SK-N-SH treated with all-trans-retinoic acid at 6 μM for 48 hours (cell line): ENCODE measurements around the gene RNASE8.

Source experiments
- ARNTL ChIP-seq: fragments of 450-650 bp; formaldehyde crosslinking; IDR thresholded peaks from 2 replicates; pipeline ENCODE4 v1.5.0; 2020; ENCODE audit warnings: low read depth, mild to moderate bottlenecking, moderate library complexity, borderline replicate concordance
- ESRRG ChIP-seq: fragments of 250-450 bp; sonication (Bioruptor Pico); IDR thresholded peaks from 2 replicates; pipeline ENCODE4 v1.6.1; 2021; ENCODE audit warnings: mild to moderate bottlenecking
- ISL1 ChIP-seq: fragments of 250-450 bp; sonication (Bioruptor Pico); IDR thresholded peaks from 2 replicates; pipeline ENCODE4 v2.1.2; 2022; ENCODE audit warnings: mild to moderate bottlenecking, moderate library complexity
- PATZ1 ChIP-seq: fragments of 250-450 bp; sonication (Bioruptor Pico); IDR thresholded peaks from 2 replicates; pipeline ENCODE4 v1.8.0; 2020; ENCODE audit warnings: mild to moderate bottlenecking, moderate library complexity, borderline replicate concordance
- PPARA ChIP-seq: fragments of 250-450 bp; sonication (Bioruptor Pico); IDR thresholded peaks from 2 replicates; pipeline ENCODE4 v1.5.0; 2020; ENCODE audit warnings: mild to moderate bottlenecking, borderline replicate concordance
- TCF4 ChIP-seq: fragments of 250-450 bp; sonication (Bioruptor Pico); IDR thresholded peaks from 2 replicates; pipeline ENCODE4 v1.8.0; 2021; ENCODE audit warnings: mild to moderate bottlenecking, moderate library complexity, borderline replicate concordance
- TOX ChIP-seq: fragments of 250-450 bp; sonication (Bioruptor Pico); IDR thresholded peaks from 2 replicates; pipeline ENCODE4 v1.8.0; 2021; ENCODE audit warnings: mild to moderate bottlenecking, moderate library complexity, borderline replicate concordance
- ZFP30 ChIP-seq: fragments of 450-650 bp; formaldehyde crosslinking; IDR thresholded peaks from 2 replicates; pipeline ENCODE4 v1.5.0; 2022; ENCODE audit warnings: mild to moderate bottlenecking, moderate library complexity
- ZNF565 ChIP-seq: fragments of 450-650 bp; formaldehyde crosslinking; conservative IDR thresholded peaks from 2 replicates; pipeline ENCODE4 v1.5.0; 2020; ENCODE audit warnings: low read depth, mild to moderate bottlenecking, moderate library complexity
- ZNF70 ChIP-seq: fragments of 450-650 bp; formaldehyde crosslinking; IDR thresholded peaks from 2 replicates; pipeline ENCODE4 v1.5.0; 2020; ENCODE audit warnings: mild to moderate bottlenecking, moderate library complexity
- TF ChIP-seq, protein P1 (sequence below): fragments of 250-450 bp; sonication (Bioruptor Pico); IDR thresholded peaks from 2 replicates; pipeline ENCODE4 v1.8.0; 2021; ENCODE audit warnings: low read depth, mild to moderate bottlenecking, moderate library complexity, borderline replicate concordance

DNA sequence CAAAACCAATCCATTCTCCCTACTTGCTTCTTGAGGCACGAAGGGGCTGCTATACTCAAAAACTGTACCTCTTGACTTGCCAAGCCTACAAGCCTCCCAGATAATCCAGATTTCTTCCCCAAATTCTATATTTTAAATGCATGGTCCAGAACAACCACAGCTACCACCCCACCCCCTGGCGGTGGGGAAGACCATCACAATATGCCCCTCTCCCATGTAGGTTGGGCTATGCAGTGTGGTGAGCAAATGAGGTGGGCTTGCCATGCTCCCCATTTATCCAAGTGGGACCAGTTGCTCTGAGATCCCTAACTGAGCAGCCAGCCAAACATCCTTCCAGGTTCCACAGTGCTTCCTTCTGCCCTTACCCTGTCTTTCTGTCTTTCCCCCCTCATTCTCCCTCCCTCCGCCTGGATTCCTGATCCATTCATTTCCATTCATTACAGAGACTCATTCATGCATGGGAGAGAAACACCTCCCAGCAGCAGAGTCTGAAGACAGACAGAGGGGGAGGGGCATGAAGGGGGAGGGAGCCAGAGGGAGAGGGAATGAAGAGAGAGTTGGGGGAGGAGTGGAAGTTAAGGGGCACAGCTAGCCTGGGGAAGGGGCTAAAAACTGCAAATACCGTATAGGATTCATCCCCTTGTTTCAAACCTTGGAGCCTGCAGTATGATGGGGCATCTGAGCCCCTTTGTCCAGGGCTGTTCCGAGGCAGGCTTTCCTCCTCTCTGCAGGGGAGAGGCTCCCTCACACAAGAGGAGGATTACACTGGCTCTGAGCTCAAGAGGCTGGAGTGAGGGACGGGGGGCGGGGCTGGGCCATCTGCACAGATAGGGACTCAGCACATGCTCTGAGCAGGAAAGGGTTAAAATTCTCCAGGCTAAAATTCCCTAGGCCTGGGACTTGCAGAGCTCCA lies 36.4 kb downstream of the RNASE8 start:
- TF ChIP-seq PATZ1 (CRISPR knock-in tag) (no peak), ESRRG (no peak), ARNTL (CRISPR knock-in tag) (no peak), TCF4 (CRISPR knock-in tag) (no peak), TOX (CRISPR knock-in tag) (no peak), ISL1 (CRISPR knock-in tag) (no peak), ZNF70 (CRISPR knock-in tag) (no peak), ZFP30 (CRISPR knock-in tag) (no peak), ZNF565 (CRISPR knock-in tag) (no peak), PPARA (no peak)
- TF ChIP-seq, protein P1, sequence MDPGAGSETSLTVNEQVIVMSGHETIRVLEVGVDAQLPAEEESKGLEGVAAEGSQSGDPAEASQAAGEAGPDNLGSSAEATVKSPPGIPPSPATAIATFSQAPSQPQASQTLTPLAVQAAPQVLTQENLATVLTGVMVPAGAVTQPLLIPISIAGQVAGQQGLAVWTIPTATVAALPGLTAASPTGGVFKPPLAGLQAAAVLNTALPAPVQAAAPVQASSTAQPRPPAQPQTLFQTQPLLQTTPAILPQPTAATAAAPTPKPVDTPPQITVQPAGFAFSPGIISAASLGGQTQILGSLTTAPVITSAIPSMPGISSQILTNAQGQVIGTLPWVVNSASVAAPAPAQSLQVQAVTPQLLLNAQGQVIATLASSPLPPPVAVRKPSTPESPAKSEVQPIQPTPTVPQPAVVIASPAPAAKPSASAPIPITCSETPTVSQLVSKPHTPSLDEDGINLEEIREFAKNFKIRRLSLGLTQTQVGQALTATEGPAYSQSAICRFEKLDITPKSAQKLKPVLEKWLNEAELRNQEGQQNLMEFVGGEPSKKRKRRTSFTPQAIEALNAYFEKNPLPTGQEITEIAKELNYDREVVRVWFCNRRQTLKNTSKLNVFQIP (CRISPR knock-in tag) = no peak
